Hepatocyte (in vitro differentiated cells): Measurements from ENCODE around the gene HRG.

ENCODE experiments used
- CTCF ChIP-seq: fragments of 200-600 bp; sonication (generic); IDR thresholded peaks from 2 replicates; pipeline ENCODE4 v1.5.1; 2016; ENCODE audit warnings: antibody characterized with exemption, mild to moderate bottlenecking; ENCODE audit not compliant: poor library complexity
- EZH2 ChIP-seq: fragments of 200-600 bp; sonication (generic); IDR thresholded peaks from 2 replicates; pipeline ENCODE4 v1.6.1; 2016; ENCODE audit warnings: antibody characterized with exemption, mild to moderate bottlenecking, borderline replicate concordance
- EZH2phosphoT487 ChIP-seq: fragments of 200-600 bp; sonication (generic); IDR thresholded peaks from one replicate; pipeline ENCODE4 v1.6.1; 2018; ENCODE audit warnings: antibody characterized with exemption, mild to moderate bottlenecking, low read depth, moderate library complexity; ENCODE audit not compliant: unreplicated experiment, severe bottlenecking

DNA sequence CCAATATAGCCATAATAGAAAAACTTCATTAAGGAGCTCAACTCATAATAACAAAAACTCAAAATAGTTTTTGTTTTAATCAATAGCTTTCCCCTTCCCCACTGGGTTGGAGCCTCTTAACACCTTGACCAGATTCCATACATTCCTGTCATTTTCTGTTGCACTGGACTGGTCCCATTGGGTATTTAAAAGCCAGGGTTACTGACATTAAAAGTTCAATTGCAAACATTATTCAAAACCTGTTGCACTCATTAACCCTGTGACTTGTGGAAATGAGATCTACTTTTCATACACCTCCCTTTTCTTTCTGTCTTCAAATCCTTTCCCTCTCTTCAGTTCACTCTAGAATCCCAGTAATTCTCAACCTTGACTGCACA, 1.7 kb upstream of the HRG start:
- no peak for TF ChIP-seq CTCF
- TF ChIP-seq EZH2, result no peak
- TF ChIP-seq EZH2phosphoT487, result no peak
